ENCODE results near the gene PLB1.
"Not testable (repeated sequence)": the region's sequence is repeated elsewhere in the genome, so short reads cannot be mapped to it uniquely, and the experiment has no call there.

Gene PLB1

DNA sequence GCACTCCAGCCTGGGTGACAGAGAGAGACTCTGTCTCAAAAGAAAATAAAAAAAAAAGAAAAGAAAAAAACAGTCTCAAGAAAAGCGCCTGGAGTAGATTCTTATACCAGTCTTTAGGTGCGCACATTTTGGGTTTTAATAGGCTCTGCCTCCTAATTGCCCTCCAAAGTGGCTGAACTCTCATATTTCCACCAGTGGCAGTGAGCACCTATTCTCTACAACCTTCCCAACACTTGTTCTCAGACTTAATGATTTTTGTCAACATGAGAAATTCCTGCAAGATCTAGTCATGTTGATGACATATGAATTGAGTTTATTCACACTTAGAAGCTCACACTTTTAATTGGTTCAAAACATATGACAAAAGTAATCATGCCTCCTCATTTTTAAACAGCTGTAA, 39.0 kb downstream of the PLB1 start:
- DNase-seq: no peak

DNA sequence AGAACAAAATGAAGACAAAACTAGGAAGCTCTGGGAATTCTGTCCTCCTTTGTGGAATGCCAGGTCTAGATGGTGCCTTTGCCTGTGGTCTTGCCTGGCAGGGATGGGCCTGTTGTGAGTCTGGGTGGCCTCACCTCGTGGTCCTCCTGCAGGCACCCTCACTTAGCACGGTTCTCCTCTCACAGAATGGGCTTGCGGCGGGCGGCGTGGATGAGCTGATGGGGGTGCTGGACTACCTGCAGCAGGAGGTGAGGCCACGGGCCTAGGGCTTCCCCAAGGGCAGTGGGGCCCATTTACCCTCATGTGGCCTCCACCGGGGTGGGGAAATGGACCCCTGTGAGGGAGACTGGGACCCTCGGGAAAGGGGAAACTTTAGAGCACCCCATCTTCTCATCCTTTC, 42.3 kb downstream of the PLB1 start:
- DNase-seq: no peak

DNA sequence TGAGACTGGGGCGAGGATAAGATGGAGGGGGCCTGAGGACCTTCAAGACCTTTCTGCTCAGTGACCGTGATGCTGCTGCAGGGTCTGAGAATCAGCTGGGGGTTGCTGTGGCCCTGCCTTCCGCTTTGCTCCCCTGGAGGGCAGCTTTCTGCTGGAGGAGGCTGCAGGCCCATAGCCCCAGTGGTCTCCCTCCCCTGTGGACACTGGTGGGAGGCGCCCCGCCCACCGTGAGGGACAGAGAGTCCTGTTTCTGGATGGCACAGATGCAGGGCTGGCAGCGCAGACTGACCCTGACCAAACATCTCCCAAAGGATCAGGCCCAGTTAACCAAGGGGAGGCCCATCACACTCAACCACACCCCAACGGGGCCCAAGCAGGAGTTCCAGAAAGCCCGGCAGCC, 42.8 kb downstream of the PLB1 start:
- DNase-seq: no peak

DNA sequence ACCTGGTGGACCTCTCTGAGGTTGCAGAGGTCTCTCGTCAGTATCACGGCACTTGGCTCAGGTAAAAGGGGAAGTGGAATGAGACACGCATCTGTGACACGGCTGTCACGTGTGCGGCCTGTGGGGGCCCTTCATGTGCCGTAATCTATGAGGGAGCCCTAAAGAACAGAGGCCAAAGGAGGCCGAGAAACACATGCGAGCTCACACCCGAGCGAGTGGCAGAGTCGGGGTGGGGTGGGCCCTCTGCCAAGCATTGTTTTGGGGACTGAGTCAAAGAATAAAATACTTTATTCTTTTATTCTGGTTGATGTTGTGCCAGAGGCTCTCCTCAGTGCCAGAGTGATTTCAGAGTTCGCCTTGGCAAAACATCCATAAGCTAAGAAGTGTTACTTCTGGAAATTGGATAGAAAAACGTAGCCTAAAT, 43.3 kb downstream of the PLB1 start:
- no peak for DNase-seq

- no peak for DNase-seq
Observed at GRCh38 chr2:28543316-28544035, 47.6 kb downstream of the PLB1 start.

GRCh38 chr2:28544036-28544346, 48.1 kb downstream of the PLB1 start:
- DNase-seq: no peak

GRCh38 chr2:28544405-28544921, 48.6 kb downstream of the PLB1 start:
- DNase-seq: no peak

DNA sequence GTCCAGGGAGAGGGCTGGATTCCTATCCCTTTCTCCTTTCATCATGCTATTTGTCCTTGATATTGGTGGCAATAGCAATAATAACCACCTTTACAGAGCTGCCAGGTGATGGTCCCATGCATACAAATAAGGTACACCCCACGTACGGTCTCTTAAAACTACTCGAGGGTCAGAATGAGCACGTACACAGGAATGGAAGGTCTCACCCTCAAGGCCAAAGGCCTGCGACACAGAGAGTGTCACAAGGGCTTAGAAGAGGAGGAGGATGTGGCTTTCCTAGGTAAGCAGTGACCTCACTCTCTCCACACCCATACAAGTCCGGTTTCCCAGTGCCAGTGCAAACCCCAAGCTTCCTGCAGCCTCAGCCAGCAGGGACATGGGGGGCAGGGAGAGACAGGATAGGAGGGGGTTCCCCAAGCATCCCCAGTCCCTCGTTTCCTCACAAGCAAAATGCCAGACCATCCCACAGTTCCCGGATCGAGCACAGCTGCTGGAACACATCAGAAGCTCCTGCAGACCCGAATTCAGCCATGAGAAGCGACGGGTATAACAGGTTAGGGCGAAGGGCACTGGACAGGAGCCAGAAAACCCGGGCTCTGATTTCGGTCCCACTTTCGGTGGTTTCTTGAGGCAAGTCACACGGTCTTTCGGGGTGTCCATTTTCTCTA, 49.2 kb downstream of the PLB1 start:
- DNase-seq: peak in 1 of 2 donors; percentile 29

GRCh38 chr2:28545590-28546200, 49.8 kb downstream of the PLB1 start:
- DNase-seq: no peak

DNA sequence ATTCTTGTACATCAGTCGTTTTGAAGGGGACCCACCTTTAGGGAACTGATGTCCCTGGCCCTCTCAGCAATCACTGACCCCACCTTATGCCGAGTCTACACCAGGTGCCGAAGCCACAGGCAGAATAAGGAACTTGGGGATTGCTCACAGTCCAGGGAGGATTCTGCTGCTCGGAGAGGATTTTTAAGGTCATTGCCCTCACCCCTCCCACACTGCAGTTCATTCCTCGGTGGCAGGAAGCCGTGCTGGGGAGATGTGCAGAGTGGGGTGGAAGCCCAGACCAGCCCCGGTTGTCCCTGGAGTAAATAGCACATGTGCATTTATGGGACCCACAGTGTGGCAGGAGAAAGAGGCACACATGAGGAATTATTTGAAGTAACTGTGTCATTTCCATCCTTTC, 50.4 kb downstream of the PLB1 start:
- DNase-seq: peak in 1 of 2 donors; percentile 55

DNA sequence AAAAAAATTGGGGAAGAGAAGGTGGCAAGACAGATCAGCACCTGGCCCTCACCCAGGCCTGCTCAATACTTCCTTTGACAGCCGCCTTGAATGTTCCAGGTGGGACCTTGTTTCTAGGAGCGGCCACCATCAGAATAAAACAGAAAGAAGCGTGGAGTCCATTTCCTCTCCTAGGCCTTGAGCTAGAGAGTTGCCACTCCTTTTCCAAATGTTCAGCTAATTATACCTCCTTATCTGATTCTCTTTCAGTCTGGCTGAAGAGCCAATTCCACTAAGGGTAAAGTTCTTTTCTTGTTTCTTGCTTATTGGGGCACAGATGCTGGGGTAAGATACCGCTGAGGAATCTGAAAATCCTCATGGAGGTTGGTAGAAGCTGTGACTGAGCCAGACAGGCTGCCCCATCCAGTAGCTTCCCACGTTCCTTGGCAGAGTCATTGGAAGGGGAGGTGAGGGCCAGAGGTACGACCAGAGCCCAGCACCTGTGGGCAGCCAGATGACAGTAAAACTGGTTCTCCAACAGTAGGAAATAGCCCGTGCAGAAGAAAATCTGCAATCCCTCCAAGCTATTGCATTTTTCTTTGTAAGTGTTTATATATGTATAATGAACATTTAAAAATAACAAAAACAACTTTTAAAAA, 51.5 kb downstream of the PLB1 start:
- no peak for DNase-seq

DNA sequence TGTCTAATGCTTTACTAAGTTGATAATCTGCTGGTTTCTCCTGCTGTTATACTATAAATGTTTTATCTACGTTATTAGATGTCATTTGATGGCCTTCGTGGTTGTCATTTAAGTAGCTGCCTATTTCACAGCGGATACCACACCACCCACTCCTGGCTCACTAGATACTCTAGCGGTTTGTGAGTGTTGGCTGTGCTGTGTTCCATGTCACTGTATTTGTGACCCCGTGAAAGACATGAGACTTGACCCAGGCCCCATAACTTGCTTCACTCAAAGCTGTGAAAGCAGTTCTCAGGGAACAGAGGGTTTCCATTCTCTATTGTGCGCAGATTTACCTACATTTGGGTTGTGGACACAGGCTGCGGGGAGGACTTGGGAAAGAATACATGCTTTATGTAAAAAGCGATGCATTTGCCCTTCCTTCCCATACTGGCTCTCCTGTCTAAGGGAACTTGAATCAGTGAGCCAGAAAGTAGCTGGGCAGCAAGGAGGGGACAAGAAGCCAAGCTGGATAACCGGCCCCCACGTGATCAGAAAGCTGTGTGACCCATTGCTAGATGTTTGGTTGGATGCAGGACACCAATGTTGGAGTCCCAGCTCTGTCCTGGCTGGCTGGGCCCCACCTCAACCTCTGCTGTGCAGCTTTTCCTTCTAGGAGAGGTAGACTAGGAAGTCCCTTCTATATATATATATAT, 52.2 kb downstream of the PLB1 start:
- no peak for DNase-seq

GRCh38 chr2:28550345-28550744, 54.5 kb downstream of the PLB1 start:
- not testable (repeated sequence) for DNase-seq

DNA sequence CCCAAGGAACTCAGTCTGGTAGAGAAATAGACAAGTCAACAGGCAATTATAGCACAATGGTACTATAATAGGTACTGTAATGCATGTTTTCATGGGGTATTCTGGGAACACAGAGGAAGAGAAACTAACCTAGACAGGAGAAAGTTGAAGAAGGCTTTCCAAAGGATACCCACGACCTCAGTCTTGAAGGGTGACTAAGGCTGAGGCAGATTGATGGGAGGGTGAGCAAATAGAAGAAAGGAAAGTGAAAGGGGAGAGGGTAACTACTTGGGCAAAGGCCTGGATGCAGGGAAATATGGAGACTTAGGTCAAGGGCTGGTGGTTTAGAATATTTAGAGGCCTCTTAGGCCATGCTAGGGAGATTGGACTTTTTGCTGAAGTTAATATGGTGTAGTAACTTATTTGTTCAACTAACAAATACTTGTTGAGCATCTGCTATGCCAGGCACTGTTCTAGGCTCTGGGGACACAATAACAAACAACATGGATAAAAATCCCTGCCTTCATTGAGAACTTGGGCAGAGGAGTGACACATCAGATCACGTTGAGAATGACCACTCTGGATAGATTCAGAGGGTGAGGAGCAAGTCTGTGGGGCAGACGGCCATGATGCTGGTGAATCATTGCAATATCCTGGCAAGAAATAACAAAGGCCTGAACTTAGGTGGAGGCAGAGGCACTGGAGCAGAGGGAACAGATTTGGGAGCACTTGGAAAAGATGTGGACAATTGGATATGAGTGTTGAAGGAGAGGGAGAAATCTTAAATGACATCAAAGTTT, 56.4 kb downstream of the PLB1 start:
- peak; percentile 4 to 20 for DNase-seq

DNA sequence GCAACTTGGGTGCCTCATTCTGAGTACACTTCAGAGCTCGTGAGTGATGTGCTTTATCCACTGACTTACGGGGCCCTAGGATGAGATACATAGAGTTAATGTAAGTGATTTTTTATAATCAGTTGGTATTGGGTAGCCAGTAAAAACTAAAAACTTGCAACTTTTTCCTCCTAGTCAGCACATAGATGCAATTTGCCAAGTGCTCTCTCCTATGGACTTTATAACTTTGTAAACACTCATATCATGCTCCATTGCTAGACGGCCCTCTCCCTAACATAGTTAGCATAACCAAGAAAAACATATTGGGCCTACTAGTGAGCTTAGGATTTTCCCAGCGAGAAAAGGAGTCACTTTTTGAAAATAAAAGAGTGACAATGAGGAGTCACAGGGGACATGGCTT, 60.4 kb downstream of the PLB1 start:
- DNase-seq: no peak

GRCh38 chr2:28557389-28558131, 61.7 kb downstream of the PLB1 start:
- no peak for DNase-seq

DNA sequence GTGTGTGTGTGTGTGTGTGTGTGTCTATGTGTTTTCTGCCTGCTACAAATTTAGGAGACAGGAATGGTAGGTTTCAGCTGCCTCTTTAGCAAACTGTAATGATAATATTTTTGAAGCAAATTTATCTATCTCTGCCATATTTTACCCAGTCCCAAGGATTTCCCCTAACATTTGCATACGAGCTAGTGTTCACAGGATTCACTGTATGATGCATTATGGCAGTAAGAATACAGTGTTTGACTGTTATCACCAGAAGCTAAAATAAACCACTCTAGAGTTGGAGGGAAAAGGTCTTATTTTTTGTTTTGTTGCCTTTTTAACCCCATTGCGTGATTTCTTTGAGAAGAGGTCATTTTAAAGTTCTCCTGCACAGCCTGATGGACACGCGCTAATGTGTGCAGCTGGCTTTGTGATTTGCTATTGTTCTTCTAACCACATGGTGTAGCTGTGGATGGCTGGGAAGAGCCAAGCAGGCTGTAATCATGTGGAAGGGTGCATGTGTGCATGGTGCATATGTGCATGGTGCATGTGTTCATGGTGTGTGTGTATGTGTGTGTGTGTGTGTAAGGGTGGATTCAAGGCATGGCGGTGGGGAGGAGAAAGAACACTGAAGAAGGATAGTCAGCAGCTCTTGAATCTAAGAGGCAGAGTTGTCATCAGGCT, 62.4 kb downstream of the PLB1 start:
- DNase-seq: no peak

DNA sequence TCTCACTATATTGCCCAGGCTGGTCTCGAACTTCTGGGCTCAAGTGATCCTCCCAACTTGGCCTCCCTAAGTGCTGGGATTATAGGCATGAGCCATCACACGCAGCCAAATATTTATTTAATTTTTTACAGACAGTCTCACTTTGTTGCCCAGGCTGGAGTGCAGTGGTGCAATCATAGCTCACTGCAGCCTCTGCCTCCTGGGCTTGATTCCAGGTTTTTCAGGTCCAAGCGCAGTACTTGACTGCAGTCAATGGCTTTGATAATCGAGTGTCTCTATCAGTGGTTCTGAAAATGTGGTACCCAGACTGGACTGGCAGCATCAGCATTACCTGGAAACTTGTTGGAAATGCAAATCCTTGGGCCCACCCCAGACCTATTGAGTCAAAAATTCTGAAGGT, 63.1 kb downstream of the PLB1 start:
- DNase-seq: no peak

DNA sequence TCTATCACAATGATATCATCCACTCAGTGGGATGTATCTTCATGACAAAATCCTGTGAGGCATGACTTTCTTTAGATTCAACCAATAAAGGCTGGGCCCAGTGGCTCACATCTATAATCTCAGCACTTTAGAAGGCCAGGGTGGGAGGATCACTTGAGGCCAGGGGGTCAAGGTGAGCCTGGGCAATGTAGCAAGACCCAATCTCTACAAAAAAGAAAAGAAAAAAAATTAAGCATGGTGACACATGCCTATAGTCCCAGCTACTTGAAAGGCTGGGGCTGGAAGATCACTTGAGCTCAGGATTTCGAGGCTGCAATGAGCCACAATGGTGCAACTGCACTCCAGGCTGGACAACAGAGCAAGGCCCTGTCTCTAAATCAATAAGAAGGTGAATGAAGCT, 68.0 kb downstream of the PLB1 start:
- DNase-seq: no peak

DNA sequence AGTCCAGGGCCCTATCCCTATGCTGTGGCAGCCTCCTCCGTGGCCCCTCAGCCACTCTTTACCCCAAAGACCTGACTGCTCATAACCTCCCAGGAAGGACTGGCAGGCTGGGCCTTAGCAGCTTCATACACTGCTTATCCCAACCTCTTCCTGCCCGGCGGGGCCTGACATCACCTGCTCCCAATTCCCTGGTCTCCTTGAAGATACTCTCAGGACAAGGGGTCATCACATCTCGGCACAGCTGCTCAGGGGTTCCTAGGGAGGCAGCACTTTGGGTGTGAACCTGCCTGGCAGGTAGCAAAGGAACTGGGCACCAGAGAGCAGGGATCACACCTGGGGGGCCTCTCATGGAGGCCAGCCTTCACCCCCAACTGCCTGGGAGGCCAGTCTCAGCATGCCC, 68.5 kb downstream of the PLB1 start:
- DNase-seq: no peak

DNA sequence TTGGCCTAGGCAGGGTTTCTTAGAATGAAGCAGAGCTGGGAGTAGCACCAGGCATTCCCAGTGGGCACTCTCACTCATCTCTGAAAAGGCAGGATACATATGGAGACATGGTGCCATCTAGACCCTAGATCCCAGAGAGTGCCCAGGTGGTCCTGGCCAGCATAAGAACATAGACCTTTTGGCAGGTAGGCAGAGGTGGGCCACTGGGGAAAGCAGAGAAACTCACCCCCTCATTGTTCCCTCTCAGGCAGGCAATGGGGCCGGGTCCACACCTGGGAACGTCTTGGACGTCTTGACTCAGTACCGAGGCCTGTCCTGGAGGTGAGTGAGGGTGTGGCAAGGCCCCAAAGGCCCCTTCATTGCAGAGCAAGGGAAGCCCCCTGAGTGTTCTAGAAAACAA, 69.2 kb downstream of the PLB1 start:
- no peak for DNase-seq

Measured in inflammatory macrophage treated with lipopolysaccharide for 1 hour (primary cell).